ENCODE measurements around the gene NETO1. TPM values are rescaled to one million over a fixed set of nuclear protein-coding genes. Genes with fewer than 3 reads are reported as not detected.

Gene NETO1, protein sequence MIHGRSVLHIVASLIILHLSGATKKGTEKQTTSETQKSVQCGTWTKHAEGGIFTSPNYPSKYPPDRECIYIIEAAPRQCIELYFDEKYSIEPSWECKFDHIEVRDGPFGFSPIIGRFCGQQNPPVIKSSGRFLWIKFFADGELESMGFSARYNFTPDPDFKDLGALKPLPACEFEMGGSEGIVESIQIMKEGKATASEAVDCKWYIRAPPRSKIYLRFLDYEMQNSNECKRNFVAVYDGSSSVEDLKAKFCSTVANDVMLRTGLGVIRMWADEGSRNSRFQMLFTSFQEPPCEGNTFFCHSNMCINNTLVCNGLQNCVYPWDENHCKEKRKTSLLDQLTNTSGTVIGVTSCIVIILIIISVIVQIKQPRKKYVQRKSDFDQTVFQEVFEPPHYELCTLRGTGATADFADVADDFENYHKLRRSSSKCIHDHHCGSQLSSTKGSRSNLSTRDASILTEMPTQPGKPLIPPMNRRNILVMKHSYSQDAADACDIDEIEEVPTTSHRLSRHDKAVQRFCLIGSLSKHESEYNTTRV
- 0.74 TPM for polyA plus RNA-seq (2013, experiment 1 of 4)
- 1.2 TPM for polyA plus RNA-seq (2013, experiment 2 of 4)
- polyA plus RNA-seq (2013, experiment 3 of 4) = 1.9 TPM
- polyA plus RNA-seq (2013, experiment 4 of 4) = 0.61 TPM

GRCh38 chr18:72867746-72868584 is at the start of gene NETO1:
Gene NETO1, minus strand, starts transcription at chr18:72867987. Its CDS starts 696 bp downstream, at chr18:72867291.
- WGBS, 2 experiments = 0 to 1% methylated on average over 70 to 83 of the region's 85 CpGs
- Histone ChIP-seq H3K36me3 (ENCODE audit: control insufficient read depth, insufficient read depth, low read length) (no peaks in the 10 kb centered on the region), H3K27ac (ENCODE audit: insufficient read depth, low read depth, low read length, poor library complexity, severe bottlenecking) (no peak within 1 kb of the TSS), H3K27me3 (ENCODE audit: control insufficient read depth, insufficient read depth, low read length, poor library complexity, severe bottlenecking) (peaks cover 74% of the 10 kb centered on the region), H3K4me1 (ENCODE audit: control insufficient read depth, insufficient read depth, low read length) (peaks cover 6% of the 10 kb centered on the region), H3K9me3 (ENCODE audit: control insufficient read depth, low read length) (no peaks in the 10 kb centered on the region), H3K4me3 (ENCODE audit: insufficient read depth, low read depth, low read length) (peak within 1 kb of the TSS; percentile 53)

GRCh38 chr18:72910045-72910444 is 42.3 kb upstream of the NETO1 start:
- 88 to 94% methylated on average over 5 of the region's 5 CpGs for WGBS, 2 experiments
- Histone ChIP-seq H3K4me1 (ENCODE audit: control insufficient read depth, insufficient read depth, low read length) (no peaks in the 10 kb centered on the region), H3K27me3 (ENCODE audit: control insufficient read depth, insufficient read depth, low read length, poor library complexity, severe bottlenecking) (no peaks in the 10 kb centered on the region), H3K9me3 (ENCODE audit: control insufficient read depth, low read length) (no peaks in the 10 kb centered on the region), H3K4me3 (ENCODE audit: insufficient read depth, low read depth, low read length) (no peak overlapping the region), H3K27ac (ENCODE audit: insufficient read depth, low read depth, low read length, poor library complexity, severe bottlenecking) (no peak overlapping the region), H3K36me3 (ENCODE audit: control insufficient read depth, insufficient read depth, low read length) (no peaks in the 10 kb centered on the region)

DNA sequence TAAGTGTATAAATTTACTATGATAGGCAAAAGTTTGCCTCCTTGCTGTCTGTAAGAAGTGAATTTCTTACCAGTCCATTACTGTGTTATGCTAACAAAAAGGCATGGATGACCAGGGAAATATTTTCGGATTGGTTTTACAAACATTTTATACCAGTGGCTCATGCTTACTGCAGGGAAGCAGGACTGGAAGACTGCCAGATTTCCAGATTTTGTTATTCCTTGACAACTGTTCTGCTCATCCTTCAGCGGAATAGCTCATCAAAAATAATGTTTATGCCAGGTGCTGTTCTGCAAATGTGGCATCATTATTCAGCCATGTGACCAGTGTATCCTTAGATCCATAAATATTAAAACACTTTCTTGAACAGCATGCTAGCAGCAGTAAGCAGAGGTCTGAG is 40.4 kb upstream of the NETO1 start:
- H3K27me3 ChIP-seq (ENCODE audit: control insufficient read depth, insufficient read depth, low read length, poor library complexity, severe bottlenecking) = no peaks in the 10 kb centered on the region
- 50 to 85% methylated on average over 1 to 2 of the region's 2 CpGs for WGBS, 2 experiments
- H3K4me3 ChIP-seq (ENCODE audit: insufficient read depth, low read depth, low read length) = no peak overlapping the region
- no peak overlapping the region for H3K27ac ChIP-seq (ENCODE audit: insufficient read depth, low read depth, low read length, poor library complexity, severe bottlenecking)
- no peaks in the 10 kb centered on the region for H3K9me3 ChIP-seq (ENCODE audit: control insufficient read depth, low read length)
- H3K4me1 ChIP-seq (ENCODE audit: control insufficient read depth, insufficient read depth, low read length) = no peaks in the 10 kb centered on the region
- no peaks in the 10 kb centered on the region for H3K36me3 ChIP-seq (ENCODE audit: control insufficient read depth, insufficient read depth, low read length)

DNA sequence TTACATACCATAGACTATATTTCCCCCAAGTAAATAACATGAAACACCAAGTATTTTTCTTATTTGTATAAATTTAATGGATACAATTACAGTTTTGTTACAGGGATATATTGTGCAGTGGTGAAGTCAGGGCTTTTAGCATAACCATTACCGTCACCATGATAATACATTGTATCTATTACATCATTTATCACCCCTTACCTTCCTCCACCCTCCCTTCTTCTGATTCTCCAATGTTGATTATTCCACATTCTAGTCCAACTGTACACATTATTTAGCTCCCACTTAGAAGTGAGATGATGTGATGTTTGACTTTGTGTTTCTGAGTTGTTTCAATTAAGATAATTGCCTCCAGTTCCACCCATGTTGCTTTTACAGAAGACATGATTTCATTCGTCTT is 35.2 kb upstream of the NETO1 start:
- Histone ChIP-seq H3K9me3 (ENCODE audit: control insufficient read depth, low read length) (no peaks in the 10 kb centered on the region), H3K4me1 (ENCODE audit: control insufficient read depth, insufficient read depth, low read length) (no peaks in the 10 kb centered on the region), H3K27ac (ENCODE audit: insufficient read depth, low read depth, low read length, poor library complexity, severe bottlenecking) (no peak overlapping the region), H3K27me3 (ENCODE audit: control insufficient read depth, insufficient read depth, low read length, poor library complexity, severe bottlenecking) (no peaks in the 10 kb centered on the region), H3K4me3 (ENCODE audit: insufficient read depth, low read depth, low read length) (no peak overlapping the region), H3K36me3 (ENCODE audit: control insufficient read depth, insufficient read depth, low read length) (no peaks in the 10 kb centered on the region)
- 86 to 100% methylated on average over 1 to 2 of the region's 2 CpGs for WGBS, 2 experiments

DNA sequence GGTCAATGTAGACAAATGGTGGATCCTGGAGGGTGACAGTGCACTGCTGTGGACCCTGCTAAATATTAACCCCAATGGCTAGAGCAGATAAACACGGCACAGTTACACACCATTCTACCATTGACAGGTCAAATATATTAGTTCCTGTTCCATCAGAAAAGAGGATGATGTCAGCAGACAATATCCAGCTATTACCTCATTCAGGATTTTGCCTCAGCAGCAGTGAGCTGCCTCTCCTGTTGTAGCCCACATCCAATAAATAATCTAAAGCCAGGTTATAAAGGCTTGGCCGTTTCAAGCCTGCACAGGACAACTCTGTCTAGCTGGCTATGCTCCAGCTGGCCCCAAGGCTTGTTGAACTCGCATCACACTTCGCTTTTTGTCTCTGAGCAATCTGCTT is 31.6 kb upstream of the NETO1 start:
- Histone ChIP-seq H3K4me3 (ENCODE audit: insufficient read depth, low read depth, low read length) (no peak overlapping the region), H3K27ac (ENCODE audit: insufficient read depth, low read depth, low read length, poor library complexity, severe bottlenecking) (no peak overlapping the region), H3K4me1 (ENCODE audit: control insufficient read depth, insufficient read depth, low read length) (no peaks in the 10 kb centered on the region), H3K36me3 (ENCODE audit: control insufficient read depth, insufficient read depth, low read length) (no peaks in the 10 kb centered on the region), H3K27me3 (ENCODE audit: control insufficient read depth, insufficient read depth, low read length, poor library complexity, severe bottlenecking) (no peaks in the 10 kb centered on the region), H3K9me3 (ENCODE audit: control insufficient read depth, low read length) (no peaks in the 10 kb centered on the region)
- 91 to 92% methylated on average over 4 of the region's 4 CpGs for WGBS, 2 experiments

DNA sequence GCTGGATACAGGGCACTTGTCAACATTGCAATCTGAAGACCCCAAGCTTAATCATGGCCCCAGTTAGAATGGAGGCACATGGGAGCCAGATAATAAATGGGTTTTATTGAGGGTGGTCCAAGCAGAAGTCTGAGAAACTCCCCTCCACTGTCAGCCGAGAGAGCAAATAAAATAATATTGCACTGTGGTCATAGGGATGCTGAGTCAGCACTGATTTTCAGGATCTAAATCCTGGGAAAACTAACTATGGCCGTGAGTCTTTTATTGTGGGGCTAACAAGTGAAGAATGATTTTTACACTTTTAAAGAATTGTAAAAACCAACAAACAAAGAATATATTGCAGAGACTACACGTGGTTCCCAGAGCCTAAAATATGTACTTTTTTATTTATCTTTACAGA is 31.1 kb upstream of the NETO1 start:
- Histone ChIP-seq H3K4me1 (ENCODE audit: control insufficient read depth, insufficient read depth, low read length) (no peaks in the 10 kb centered on the region), H3K36me3 (ENCODE audit: control insufficient read depth, insufficient read depth, low read length) (no peaks in the 10 kb centered on the region), H3K9me3 (ENCODE audit: control insufficient read depth, low read length) (no peaks in the 10 kb centered on the region), H3K27ac (ENCODE audit: insufficient read depth, low read depth, low read length, poor library complexity, severe bottlenecking) (no peak overlapping the region), H3K4me3 (ENCODE audit: insufficient read depth, low read depth, low read length) (no peak overlapping the region), H3K27me3 (ENCODE audit: control insufficient read depth, insufficient read depth, low read length, poor library complexity, severe bottlenecking) (no peaks in the 10 kb centered on the region)
- WGBS, 2 experiments = 96% methylated on average over 2 to 3 of the region's 3 CpGs

- Histone ChIP-seq H3K9me3 (ENCODE audit: control insufficient read depth, low read length) (no peaks in the 10 kb centered on the region), H3K4me3 (ENCODE audit: insufficient read depth, low read depth, low read length) (no peak overlapping the region)
- 78 to 90% methylated on average over 2 of the region's 2 CpGs for whole genome bisulfite sequencing, 2 experiments
Measured at GRCh38 chr18:72895548-72895947, 27.8 kb upstream of the NETO1 start.

GRCh38 chr18:72878561-72878960 is 10.8 kb upstream of the NETO1 start:
- 89 to 98% methylated on average over 3 of the region's 3 CpGs for WGBS, 2 experiments
- Histone ChIP-seq H3K9me3 (ENCODE audit: control insufficient read depth, low read length) (no peaks in the 10 kb centered on the region), H3K27ac (ENCODE audit: insufficient read depth, low read depth, low read length, poor library complexity, severe bottlenecking) (no peak overlapping the region), H3K27me3 (ENCODE audit: control insufficient read depth, insufficient read depth, low read length, poor library complexity, severe bottlenecking) (no peaks in the 10 kb centered on the region), H3K4me3 (ENCODE audit: insufficient read depth, low read depth, low read length) (no peak overlapping the region), H3K4me1 (ENCODE audit: control insufficient read depth, insufficient read depth, low read length) (no peaks in the 10 kb centered on the region), H3K36me3 (ENCODE audit: control insufficient read depth, insufficient read depth, low read length) (no peaks in the 10 kb centered on the region)

More at GRCh38 chr18:72895548-72895947, 27.8 kb upstream of the NETO1 start:
- no peaks in the 10 kb centered on the region for H3K4me1 ChIP-seq (ENCODE audit: control insufficient read depth, insufficient read depth, low read length)
- H3K27me3 ChIP-seq (ENCODE audit: control insufficient read depth, insufficient read depth, low read length, poor library complexity, severe bottlenecking) = no peaks in the 10 kb centered on the region
- H3K27ac ChIP-seq (ENCODE audit: insufficient read depth, low read depth, low read length, poor library complexity, severe bottlenecking) = no peak overlapping the region
- no peaks in the 10 kb centered on the region for H3K36me3 ChIP-seq (ENCODE audit: control insufficient read depth, insufficient read depth, low read length)

DNA sequence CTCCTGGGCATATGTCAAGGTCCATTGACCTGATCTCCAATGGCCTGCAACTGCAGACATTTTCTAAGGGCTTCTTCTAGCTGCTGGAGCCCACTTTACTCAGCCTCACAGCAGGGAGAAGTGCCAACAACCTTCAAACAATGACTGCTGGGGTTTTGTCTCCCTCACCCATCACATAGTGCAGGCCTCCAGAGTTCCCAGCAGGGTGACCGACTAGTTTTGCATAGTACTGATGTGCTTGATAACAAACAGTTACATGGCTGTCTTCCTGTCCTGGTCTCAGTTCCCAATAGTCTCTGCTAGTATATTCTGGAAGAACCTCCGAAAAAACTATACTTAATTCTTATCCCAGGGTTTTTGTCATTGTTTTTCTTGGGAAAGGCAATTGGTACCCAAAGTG is 10.4 kb upstream of the NETO1 start:
- H3K9me3 ChIP-seq (ENCODE audit: control insufficient read depth, low read length) = no peaks in the 10 kb centered on the region
- 69 to 82% methylated on average over 2 of the region's 2 CpGs for WGBS, 2 experiments
- no peak overlapping the region for H3K4me3 ChIP-seq (ENCODE audit: insufficient read depth, low read depth, low read length)
- no peaks in the 10 kb centered on the region for H3K4me1 ChIP-seq (ENCODE audit: control insufficient read depth, insufficient read depth, low read length)
- H3K36me3 ChIP-seq (ENCODE audit: control insufficient read depth, insufficient read depth, low read length) = no peaks in the 10 kb centered on the region
- no peaks in the 10 kb centered on the region for H3K27me3 ChIP-seq (ENCODE audit: control insufficient read depth, insufficient read depth, low read length, poor library complexity, severe bottlenecking)
- no peak overlapping the region for H3K27ac ChIP-seq (ENCODE audit: insufficient read depth, low read depth, low read length, poor library complexity, severe bottlenecking)

- Histone ChIP-seq H3K27ac (ENCODE audit: insufficient read depth, low read depth, low read length, poor library complexity, severe bottlenecking) (no peak overlapping the region), H3K4me3 (ENCODE audit: insufficient read depth, low read depth, low read length) (no peak overlapping the region), H3K36me3 (ENCODE audit: control insufficient read depth, insufficient read depth, low read length) (no peaks in the 10 kb centered on the region), H3K27me3 (ENCODE audit: control insufficient read depth, insufficient read depth, low read length, poor library complexity, severe bottlenecking) (peaks cover 62% of the 10 kb centered on the region), H3K4me1 (ENCODE audit: control insufficient read depth, insufficient read depth, low read length) (peaks cover 6% of the 10 kb centered on the region), H3K9me3 (ENCODE audit: control insufficient read depth, low read length) (no peaks in the 10 kb centered on the region)
- 84 to 85% methylated on average over 5 of the region's 5 CpGs for WGBS, 2 experiments
Measured at GRCh38 chr18:72871091-72871490, 3.3 kb upstream of the NETO1 start.

Measured in ectodermal cell (in vitro differentiated cells).